DND-41 (cell line): Measurements from ENCODE around the gene NME1.

ENCODE experiments used
- CTCF ChIP-seq: IDR thresholded peaks from 2 replicates; pipeline ENCODE4 v1.5.1; 2012; ENCODE audit warnings: borderline replicate concordance, low read length, moderate library complexity, mild to moderate bottlenecking; ENCODE audit not compliant: poor library complexity, severe bottlenecking; ENCODE audit errors: extremely low read depth
- EZH2 ChIP-seq: IDR thresholded peaks from 3 replicates; pipeline ENCODE4 v1.6.1; 2012; ENCODE audit warnings: borderline replicate concordance, low read depth, mild to moderate bottlenecking, moderate library complexity, low read length, inconsistent platforms; ENCODE audit not compliant: severe bottlenecking

- no peak for TF ChIP-seq CTCF
- no peak for TF ChIP-seq EZH2
Observed at GRCh38 chr17:51165680-51166197, 12.4 kb downstream of the NME1 start.
